Measurements from ENCODE around the gene PRR5.

PRR5 gene

GRCh38 chr22:44693756-44694155, 8.2 kb upstream of the PRR5 start:
- DNase-seq = peak; percentile 84

GRCh38 chr22:44697423-44698141, 4.4 kb upstream of the PRR5 start:
- peak; percentile 82 for DNase-seq

GRCh38 chr22:44698531-44699421, 3.2 kb upstream of the PRR5 start:
- DNase-seq = no peak

DNA sequence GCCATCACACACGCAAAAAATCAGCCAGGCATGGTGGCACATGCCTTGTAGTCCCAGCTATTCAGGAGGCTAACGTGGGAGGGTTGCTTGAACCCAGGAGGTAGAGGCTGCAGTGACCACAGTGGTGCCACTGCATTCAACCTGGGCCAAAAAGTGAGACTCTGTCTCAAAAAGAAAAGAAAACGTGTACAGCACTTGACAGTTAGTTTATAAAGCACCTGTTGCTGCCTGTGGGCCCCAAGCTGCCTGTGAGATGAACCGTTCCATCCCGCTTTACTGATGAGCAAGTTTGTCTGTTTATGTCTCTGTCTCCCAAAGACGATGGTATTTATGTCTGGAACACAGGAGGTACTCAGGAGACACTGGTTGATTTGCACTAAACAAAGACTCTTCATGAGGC, 1.5 kb upstream of the PRR5 start:
- no peak for DNase-seq

GRCh38 chr22:44701187-44701790, 715 bp upstream of the PRR5 start:
- no peak for DNase-seq

DNA sequence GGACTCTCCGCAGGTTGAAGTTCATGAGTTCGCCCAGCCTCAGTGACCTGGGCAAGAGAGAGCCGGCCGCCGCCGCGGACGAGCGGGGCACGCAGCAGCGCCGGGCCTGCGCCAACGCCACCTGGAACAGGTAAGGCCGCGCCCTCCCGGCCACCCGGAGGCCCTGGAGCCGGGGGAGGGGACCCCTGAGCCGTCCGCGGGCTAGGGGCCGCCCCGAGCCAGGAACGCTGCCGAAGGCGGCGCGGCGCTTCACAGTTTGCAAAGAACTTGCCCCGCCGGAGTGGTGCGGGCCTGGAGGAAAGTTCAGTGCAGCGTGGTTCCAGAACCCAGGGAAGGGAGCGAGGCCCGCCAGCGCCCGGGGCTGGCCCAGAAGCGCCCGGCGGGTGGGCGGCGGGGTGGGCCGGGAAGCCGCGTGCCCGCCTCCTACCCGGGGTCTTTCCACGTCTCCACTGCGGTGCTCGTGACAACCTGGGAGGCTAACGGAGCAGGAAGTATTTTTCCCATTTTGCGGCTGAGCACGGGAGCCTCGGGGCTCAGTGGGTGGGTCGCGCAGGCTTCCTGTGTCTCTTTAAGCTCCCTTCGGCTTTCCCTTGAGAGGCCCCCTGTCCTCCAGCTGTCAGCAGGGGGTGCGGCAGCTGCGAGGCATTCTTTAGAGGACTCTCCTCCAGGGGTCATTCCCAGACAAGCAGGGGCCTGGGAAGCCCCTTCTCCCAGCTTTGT, 635 bp downstream of the PRR5 start:
- peak; percentile 81 for DNase-seq

GRCh38 chr22:44703255-44703870, 1.4 kb downstream of the PRR5 start:
- no peak for DNase-seq

DNA sequence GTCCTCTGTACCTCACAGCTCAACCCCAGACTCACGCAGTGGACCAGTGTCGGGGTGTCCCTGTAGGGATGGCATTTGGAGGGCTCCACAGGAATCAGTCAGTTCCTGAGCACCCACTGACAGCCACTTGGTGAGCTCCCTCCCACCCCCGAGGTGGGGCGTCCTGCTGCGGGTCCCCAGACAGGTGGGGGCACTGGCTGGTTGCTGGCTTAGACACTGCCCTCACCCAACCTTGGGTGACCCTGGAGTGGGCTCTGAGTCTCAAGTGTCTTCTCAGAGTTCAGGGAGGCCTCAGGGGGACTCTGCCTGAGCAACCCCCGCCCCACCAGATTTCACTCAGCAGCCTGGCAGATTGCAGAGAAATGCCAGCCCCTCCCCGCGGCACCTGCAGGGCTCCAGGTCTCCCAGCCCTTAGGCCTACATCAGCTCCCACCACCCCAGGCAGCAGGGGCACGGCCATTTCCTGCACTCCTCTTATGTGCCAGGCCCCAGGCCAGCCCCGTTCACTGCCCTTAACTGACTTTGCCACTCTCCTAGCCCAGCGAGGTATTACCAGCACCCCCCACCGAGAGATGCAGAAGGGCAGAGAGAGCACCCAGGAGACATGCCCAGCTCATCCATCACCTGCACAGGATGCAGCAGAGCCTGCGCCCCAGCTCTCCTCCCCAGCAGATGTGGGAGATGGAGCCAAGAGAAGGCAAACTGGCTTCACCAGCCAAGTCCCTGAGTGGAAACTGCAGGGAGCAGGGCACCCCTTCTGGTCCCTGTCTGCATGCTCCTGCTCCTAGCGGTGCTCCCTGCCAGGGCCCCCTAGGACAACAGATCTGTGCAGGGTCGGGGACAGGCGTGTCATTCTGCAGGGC, 2.4 kb downstream of the PRR5 start:
- DNase-seq = no peak

DNA sequence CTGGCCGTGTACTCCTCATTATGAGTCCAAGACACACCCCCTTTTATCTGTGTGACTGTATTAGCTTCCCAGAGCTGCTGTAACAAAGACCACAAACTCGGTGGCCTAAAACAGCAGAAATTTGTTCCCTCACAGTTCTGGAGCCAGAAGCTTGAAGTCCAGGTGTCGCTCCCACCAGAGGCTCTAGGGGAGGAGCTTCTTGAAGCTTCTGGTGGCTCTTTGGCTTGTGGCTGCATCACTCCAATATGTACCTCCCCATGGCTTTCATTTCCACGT, 3.0 kb downstream of the PRR5 start:
- no peak for DNase-seq

- DNase-seq = no peak
These were observed 4.5 kb downstream of the PRR5 start for GRCh38 chr22:44706488-44706887.

DNA sequence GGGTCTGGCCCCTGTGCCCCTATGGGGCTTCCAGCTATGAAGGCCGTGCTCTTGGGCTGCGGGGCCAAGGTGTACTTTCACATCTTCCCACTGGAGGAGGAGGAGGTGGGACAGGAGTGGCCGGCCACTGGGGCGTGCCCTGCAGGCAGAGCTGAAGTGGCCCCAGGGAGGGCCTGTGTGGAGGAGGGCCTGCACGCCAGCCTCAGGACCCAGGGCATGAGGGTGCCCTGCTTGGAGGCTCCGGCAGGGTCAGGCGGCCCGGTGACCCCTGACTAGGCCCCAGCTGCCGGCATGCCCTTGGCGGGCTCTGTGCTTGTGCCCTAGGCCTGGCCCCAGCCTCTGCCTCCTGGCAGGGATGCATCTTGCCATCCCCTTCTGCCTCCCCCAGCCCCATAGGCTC, 5.2 kb downstream of the PRR5 start:
- DNase-seq = no peak

GRCh38 chr22:44707752-44708151, 5.7 kb downstream of the PRR5 start:
- no peak for DNase-seq

- DNase-seq = no peak
These were observed 7.9 kb downstream of the PRR5 start for GRCh38 chr22:44709881-44710392.

GRCh38 chr22:44710474-44711240, 8.7 kb downstream of the PRR5 start:
- DNase-seq = peak; percentile 81

GRCh38 chr22:44711241-44711560, 9.2 kb downstream of the PRR5 start:
- DNase-seq = no peak

GRCh38 chr22:44711690-44712555, 9.9 kb downstream of the PRR5 start:
- DNase-seq = peak; percentile 36

- no peak for DNase-seq
These were observed 11.0 kb downstream of the PRR5 start for GRCh38 chr22:44712962-44713361.

DNA sequence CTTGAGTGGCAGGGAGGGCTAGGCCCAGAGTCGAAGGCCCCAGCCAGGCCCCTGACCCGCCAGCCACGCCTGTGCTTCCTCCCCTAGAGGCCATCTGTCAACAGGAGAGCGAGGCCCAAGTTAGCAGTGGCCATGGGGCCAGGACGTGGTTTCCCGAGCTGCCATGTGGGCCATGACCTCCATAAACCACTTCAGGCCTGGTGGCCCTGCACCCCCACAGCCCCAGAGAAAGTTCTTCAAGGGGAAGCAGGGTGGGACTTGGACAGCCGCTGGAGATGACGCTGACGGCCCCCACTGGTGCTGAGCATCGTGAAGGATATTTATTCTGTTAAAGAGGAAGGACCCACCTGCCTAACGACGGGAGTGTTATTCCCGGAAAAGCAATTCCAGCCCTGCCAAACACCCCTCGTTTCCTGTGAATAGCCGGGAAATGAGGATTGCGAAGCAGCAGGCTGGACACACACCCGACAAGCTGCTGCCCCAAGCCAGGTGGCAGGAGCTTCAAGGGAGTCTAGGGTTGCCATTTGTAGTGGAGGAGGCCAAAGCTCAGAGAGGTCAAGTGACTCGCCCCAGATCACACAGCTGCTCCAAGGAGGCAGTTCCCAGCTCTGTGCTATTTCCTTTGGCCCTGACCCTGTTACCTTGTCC, 12.8 kb downstream of the PRR5 start:
- DNase-seq = no peak

- DNase-seq = no peak
These were observed 16.4 kb downstream of the PRR5 start for GRCh38 chr22:44718418-44718817.
